HG03025 (cell line): ENCODE measurements around the gene KLHL33.
A peak's percentile ranks its signal among the peaks of the same experiment; 100 is the strongest.
"Not testable (repeated sequence)": the region's sequence is repeated elsewhere in the genome, so short reads cannot be mapped to it uniquely, and the experiment has no call there.

Experiments
- ATAC-seq: cut with Tn5 transposase; IDR thresholded peaks from one replicate; pipeline ENCODE4 v1.9.1; 2021; ENCODE audit warnings: mild to moderate bottlenecking, moderate library complexity; ENCODE audit not compliant: unreplicated experiment, low FRiP score

The KLHL33 gene

DNA sequence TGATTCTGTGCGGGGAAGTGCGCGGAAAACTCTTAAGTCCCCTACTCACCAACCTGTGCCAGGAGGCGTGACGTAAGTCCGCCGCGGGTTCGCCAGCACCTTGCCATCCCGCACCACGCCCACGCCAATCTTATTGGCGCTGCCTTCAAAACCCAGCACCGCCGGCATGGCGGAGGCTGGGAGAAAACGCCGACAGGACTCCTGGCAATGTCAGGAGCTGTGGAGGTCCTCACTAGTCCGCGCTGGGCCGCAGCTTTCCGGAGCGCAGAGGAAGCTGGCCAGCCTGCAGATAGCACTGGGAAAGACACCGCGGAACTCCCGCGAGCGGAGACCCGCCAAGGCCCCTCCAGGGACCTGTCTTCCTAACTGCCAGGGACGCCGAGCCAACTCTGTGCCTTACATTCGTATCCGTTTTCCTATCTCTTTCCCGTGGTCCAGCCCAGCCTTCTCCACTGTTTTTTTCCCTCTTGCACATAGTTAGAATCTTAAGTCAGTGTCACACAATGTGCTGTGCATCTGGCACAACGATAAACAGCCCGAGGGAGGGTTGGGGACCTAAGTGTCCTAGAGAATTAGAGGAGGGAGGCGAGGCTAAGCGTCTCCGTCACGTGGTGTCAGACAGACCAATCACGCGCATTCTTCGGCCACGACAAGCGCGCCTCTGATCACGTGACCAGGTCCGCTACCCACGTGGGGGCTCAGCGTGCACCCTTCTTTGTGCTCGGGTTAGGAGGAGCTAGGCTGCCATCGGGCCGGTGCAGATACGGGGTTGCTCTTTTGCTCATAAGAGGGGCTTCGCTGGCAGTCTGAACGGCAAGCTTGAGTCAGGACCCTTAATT, 18.8 kb upstream of the KLHL33 start, which contains the start of the genes APEX1 and OSGEP:
Gene APEX1, plus strand, starts transcription at position 711 of the 839 bp plus-strand sequence. CDS start 420 bp downstream, outside the sequence.
Gene OSGEP, minus strand, starts transcription at position 297 of the 839 bp plus-strand sequence. Its CDS starts 129 bp downstream, at position 168.
- peak; percentile 89 for ATAC-seq

DNA sequence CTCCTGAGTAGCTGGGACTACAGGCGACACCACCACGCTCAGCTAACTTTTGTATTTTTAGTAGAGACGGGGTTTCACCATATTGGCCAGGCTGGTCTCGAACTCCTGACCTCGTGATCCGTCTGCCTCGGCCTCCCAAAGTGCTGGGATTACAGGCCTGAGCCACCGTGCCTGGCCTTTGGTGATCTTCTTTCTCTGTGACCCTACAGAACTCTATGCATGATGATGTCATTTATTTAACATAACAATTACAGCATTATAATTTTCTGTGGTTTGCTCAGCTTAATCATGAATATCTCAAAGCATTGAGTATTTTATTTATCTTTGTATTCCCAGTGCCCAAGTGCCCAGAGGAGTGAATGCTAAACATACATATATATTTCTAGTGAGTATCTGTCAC, 16.9 kb upstream of the KLHL33 start:
- not testable (repeated sequence) for ATAC-seq

DNA sequence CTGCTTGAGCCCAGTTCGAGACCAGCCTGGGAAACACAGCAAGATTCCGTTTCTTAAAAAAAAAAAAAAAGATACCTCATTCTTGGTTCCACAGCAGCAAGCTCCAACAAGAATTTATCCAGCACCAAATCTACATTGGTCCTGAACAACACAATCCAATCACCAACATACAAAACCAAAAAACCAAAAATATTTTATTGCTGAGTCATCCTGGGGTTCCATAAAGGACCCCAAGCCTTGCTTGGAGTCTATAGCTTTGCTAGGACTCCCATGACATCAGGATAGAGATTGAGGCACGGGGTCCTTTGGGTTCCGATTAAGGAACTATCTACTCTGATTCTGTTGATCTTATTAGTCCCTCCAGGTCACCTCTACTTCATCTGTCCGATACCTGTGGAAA, 10.9 kb upstream of the KLHL33 start:
- ATAC-seq: no peak

DNA sequence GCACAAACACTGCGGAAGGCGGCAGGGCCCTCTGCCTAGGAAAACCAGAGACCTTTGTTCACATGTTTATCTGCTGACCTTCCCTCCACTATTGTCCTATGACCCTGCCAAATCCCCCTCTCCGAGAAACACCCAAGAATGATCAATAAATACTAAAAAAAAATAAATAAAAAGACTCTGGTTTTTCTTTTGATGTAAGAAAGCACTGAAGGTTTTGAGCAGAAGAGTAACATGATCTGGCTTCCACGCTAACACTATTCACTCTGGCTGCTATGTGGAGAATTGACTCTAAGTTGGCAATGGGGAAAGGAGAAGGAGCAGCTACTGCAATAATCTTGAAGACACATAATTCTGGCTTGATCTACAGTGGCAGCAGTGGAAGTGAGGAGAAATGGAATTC, 7.7 kb upstream of the KLHL33 start:
- not testable (repeated sequence) for ATAC-seq

DNA sequence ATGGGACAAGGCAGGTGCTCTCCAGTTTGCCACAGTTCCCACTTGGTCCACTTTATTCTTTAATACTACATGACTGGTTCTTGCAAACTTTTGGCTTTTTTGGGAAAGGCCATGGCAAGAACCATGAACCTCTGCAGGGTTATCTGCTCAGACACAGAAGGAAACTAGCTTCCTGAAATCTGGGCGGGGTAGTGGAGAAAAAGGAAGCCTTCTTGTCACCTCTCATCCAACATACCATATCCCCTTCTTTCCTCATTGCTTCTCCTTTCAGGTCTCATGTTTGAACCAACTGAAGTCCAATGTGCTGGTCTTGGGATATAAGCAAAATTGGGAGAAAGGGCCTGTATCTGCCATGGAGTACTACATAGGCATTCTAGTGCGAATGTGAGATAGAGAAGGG, 5.5 kb upstream of the KLHL33 start:
- no peak for ATAC-seq

DNA sequence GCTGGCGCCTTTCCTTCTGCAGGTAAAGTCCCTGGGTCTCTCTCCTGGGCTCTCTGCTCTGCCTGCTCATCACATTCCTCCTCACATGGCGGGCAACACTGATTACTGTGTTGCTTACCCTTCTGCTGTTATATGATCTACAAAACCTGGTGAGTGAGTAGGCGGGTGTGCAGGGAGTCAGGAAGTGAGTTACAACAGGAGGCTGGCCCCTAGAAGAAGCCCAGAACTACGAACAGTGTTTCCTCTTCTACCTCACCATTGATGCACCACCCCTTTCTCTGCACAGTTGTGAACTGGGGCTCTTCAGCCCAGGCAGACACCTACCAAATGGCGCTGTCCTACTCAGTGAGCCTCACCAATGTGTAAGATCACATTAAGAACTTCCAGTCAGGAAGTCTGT, 4.9 kb upstream of the KLHL33 start:
- no peak for ATAC-seq

DNA sequence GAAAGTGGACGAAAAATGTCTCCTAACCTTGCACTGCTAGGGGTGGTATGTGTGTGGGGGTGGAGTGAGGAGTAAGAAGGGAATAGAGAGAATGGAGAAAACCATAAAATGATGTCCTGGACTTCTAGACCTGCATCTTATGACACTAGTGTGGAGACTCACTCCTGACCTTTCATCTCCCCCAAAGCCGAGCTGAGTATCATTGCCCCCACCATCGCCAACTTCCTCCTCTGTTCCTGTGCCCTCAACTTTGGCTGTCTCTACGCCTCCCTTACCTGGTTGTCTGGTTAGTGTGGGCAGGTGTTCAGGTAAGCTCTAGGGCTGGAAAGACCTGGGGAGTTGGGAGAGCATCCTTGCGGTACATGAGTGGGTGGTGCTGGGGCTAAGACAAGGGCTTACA, 4.5 kb upstream of the KLHL33 start:
- ATAC-seq: no peak

DNA sequence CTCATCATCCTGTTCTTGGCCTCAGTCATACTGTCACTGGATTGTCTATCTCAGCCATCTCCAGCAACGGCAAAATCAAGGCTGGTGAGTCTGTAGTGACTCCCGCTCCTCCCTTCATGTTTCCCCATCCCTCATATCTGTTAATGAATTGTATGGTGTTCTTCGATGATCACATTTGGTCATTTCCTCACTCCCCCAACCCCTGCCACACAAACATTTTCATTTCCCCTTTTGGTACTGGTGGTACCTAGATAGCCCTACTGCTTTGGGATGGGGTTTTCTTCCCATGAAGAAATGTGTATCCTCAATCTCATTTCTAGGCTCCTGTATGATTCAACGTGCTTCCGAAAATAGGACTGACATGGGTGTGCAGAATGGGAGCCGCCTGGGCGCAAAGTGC, 2.7 kb upstream of the KLHL33 start:
- no peak for ATAC-seq

DNA sequence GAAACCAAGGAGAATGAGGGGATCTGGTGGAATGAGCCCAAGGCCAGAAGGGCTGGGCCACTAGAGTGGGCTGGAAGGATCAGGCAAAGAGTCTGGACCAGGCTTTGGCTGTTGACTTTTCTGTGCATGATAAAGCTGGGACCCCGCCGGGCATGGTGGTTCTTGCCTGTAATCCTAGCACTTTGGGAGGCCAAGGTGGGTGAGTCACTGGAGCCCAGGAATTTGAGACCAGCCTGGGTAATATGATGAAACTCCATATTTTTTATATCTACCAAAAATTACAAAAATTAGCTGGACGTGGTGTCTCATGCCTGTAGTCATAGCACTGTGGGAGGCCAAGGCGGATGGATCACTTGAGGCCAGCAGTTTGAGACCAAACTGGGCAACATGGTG, 393 bp upstream of the KLHL33 start:
- ATAC-seq: no peak

DNA sequence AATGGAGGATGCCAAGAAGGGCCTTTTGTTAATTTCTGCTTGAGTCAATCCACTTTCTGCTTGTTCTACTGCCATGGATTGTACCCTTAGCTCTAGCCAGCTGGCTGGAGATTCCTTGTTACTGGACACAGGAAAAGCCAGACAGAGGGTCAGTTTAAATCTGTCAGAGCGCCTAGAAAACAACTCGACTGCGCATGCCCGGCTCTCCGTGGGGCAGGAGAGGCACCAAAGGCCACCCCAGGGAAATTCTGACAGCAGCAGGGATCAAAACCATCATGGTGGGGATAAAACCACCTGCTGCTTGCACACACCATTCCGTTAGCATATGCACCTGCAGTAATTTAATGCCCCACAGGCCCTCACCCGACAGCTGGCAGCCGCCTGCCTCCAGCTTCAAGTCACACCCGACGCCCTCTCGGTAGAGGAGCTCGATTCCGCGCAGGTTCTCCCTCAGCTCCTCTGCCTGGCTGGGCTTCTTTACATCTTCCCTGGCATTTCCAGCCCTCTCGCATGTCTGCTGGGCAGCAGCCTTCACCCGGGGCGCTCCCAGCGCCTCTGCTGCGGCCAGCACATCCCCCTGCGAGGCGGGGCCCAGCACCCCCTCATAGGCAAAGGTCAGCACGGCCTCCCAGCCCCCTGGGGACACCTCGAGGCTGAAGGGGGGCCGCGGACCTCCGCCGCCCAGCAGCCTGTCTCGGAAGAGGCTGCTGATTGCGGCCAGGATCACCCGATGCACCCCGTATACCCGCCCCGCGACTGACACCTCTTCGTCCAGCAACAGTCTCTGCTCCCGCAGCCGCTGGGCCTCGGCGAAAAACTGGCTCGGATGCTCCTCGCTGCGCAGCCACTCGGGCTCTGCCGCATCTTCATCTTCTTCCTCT, 1.0 kb downstream of the KLHL33 start:
- no peak for ATAC-seq

DNA sequence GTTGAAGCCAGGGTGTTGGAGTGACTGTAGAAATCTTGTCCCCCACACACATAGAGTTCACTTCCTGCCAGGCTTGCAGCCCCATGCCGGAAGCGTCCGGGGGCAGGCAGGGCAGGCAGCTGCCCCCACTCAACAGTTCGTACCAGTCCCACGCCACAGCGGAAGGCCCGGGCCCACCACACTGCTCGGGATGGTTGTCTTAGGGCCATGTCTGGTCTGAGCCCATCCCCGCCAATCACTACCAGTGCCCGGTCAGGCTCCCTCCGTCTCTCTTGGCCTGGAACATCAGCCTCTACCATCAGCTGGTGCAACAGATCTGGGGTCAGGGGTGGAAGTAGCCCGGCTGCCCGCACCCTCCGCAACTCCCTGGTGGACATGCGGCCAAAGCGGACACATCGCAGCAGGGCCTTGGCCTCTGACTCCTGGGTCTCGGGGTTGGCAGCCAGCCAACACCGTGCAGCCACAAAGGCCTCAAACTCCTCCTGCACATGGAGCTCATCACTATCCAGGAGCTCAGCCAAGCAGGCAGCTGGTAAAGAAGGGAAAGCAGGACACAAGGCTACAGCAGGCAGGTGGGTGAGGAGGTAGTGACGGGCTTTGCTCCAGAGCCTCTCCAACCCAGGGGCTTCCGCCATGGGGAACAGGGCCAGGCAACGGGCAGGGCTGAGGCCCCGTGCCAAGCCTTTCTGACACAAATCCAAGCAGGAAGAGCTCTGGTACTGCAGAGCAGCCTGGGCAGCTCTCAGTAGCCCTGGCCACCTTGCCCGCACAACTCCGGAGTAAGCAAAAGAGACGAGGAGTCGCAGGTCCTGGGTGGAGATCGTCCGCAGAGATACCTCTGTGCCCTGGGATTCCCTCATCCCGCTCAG, 5.9 kb downstream of the KLHL33 start:
- ATAC-seq: no peak

DNA sequence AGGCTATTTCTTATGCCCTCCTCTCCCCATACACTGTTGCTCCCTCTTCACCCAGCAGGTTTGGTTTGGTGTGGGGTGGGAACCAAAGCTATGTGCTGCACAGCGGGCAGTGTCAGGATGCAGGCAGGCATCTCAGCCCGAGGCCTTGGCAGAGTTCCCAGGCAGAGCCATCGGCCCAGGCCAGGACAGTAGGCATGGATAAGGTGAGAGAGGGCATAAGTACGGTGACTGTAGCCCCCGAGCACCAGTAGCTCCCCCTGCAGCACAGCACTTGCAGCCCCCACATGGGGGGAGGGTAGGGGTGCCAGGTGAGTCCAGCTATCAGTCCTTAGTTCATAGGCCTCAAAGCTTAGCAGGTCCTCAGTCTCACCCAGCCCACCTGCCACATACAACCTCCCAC, 7.2 kb downstream of the KLHL33 start:
- ATAC-seq: no peak

DNA sequence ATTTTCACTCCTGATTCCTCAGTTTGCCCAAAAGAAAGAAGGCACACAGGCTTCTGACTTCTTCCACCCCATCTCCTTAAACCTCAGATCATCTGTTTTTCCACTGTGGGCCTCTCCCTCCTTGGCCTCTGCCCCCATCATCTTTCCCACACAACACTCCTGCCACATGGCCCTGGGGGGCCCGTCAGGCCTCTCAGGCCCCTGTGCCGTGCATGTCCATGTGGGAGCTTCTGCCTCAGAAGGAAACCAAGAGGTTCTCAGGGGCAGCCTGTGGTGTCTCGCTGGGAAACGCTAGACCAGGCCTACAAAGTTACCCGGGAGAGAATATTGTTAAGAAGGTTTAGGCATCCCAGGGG, 8.0 kb downstream of the KLHL33 start:
- peak; percentile 39 for ATAC-seq

DNA sequence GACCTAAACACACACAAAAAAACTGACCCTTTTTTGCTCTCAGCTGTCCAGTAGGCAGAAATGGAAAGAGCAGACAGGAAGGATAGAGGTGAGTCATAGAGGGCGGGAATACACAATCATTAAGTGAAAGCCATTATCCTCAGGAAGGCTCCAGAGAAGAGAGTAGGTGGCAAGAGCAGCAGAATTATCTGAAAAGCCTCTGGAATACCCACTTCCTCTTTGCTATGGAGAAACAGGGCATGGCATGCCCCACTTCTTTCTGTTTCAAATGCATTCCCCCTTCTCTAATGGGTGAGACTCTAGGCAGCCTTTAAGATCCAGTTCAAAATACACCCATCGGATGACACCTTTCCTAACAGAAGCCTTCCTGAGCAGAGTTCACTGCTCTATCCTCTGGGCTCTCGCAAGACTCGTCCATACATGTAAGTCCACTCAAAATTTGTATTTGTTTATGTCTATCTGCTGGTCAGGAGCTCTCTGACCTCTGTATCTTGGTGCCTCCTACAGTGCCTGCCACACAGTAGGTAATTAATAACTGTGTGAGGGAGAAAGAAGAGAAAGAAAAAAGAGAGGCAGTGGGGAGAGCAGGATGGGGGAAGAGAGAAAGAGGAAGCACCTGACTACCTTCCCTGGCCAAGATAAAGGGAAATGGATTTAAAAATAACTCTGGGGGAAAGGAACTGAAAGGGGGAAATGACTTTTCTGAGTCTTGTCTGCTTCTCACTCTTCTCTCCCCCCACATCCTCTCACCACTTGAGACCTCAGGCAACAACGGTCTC, 8.5 kb downstream of the KLHL33 start:
- ATAC-seq: peak; percentile 61

DNA sequence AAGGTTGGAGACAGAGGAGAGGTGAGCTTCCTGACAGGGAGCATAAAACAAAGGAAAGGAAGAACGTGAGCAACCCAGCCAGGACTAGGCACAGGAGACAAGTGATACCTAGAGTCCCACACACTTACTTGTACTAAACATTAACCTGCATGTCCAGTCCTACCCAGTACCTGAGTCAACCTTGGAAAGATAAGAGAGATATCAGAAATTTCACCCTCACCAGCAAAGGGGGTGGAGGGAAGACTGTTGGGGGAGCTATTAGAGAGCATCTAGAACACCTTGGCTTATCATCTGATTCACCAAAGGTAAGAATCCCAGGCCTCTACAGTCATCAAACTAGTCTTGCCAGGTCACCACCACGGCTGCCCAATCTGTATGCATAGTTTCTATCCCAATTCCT, 11.1 kb downstream of the KLHL33 start:
- no peak for ATAC-seq

DNA sequence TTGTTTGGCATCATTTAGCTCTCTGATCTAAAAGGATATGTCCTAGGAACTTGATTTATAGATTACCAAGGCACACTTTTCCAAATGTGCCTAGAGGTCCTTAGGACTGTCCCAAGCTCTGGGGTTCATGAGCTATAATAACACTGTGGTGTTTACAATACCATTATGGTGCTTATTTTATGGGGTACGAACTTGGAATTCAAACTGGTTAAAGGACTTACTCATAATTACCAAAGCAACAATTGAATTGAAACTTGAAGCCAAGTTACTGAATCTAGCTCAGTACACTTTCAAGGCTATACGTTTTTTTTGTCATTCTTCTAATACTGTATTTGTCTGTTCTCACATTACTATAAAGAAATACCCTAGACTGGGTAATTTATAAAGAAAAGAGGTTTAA, 13.1 kb downstream of the KLHL33 start:
- no peak for ATAC-seq

DNA sequence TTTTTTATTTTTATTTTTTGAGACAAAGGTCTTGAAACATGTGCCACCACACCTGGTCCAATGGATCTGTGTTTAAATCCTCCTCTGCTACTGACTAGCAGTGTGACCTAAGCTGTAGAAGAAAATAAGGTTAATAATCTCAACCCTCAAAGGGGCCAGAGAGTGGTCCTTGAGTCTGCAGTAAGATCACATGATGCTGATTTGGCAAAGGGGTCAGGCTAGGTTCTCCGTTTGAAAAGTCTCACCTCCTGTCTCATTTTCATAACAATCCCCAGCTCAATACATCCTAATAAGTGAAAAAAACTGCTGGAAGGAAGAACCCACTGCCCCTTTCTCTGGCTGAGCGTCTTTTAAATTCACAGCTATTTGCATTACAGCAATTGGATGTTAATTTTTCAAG, 14.7 kb downstream of the KLHL33 start:
- no peak for ATAC-seq

DNA sequence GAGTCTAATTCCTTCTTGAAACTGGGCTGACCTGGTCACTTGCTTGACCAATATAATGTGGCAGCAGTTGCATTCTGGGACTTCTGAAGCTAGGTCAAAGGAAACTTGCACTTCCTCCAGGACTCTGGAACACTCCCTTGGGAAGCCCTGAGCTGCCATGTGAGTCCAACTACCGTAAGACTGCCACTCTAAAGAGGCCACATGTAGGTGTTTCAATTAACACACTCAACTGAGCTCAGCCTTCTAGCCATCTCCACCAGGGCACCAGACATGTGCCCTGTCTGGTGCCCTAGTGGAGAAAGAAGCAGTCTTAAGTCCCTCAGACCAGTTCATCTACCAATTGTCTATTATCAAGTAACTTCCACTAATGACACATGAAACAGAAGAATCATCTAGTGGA, 16.5 kb downstream of the KLHL33 start:
- ATAC-seq: no peak

DNA sequence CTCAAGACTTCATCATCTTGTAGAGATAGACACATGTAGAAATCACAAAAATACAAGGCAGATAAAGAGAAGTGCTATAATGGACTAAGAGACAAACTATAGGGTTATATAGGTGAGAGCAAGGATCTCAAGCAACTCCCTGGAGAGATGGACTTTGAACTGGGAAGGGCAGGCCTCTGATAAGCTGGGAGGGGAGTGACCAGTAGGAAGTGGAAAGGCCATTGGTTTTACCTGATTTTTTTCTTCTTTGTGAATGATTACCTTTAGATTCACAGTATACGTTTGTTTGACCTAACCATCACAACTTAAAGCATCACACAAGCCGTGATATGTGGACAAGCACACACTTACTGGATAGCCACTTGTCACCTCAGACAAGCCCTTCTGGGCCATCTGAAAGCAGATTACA, 17.5 kb downstream of the KLHL33 start:
- no peak for ATAC-seq
